Measurements from ENCODE around the gene WDR4. TPM values are rescaled to one million over a fixed set of nuclear protein-coding genes. Genes with fewer than 3 reads are reported as not detected.

Gene WDR4
- total and polyA plus RNA-seq, 9 of the 15 experiments (the other 6 are each of a cell fraction or from before 2014, with no cell fraction given): 5.4 to 95.4 (median 32.1) TPM

DNA sequence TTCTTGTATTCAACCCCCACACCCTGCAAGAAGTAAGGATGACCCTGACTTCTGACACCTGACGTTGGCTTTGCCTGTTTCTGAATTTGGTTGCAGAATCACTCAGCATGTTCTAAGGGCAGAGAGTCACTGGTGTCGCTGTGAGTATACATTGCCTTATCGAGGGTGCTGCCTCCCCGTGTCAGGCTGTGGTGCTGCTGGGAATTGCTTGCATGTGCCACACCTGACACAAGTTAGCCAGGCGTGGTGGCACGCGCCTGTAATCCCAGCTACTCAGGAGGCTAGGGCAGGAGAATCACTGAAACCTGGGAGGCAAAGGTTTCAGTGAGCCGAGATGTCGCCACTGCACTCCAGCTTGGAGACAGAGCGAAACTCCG, 45.9 kb downstream of the WDR4 start (continued):
- TF ChIP-seq, protein P1, sequence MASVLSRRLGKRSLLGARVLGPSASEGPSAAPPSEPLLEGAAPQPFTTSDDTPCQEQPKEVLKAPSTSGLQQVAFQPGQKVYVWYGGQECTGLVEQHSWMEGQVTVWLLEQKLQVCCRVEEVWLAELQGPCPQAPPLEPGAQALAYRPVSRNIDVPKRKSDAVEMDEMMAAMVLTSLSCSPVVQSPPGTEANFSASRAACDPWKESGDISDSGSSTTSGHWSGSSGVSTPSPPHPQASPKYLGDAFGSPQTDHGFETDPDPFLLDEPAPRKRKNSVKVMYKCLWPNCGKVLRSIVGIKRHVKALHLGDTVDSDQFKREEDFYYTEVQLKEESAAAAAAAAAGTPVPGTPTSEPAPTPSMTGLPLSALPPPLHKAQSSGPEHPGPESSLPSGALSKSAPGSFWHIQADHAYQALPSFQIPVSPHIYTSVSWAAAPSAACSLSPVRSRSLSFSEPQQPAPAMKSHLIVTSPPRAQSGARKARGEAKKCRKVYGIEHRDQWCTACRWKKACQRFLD (CRISPR knock-in tag; IDR thresholded peaks at IDR 0.05): no peak
- TF ChIP-seq ZNF280B (CRISPR knock-in tag; IDR thresholded peaks at IDR 0.05): no peak
- TF ChIP-seq ZFPM2 (CRISPR knock-in tag; IDR thresholded peaks at IDR 0.05): no peak
- no peak for TF ChIP-seq CBX2 (IDR thresholded peaks at IDR 0.05; ENCODE audit: insufficient read depth, low read length, poor library complexity, severe bottlenecking)
- no peak for TF ChIP-seq JUNB (CRISPR knock-in tag; conservative IDR thresholded peaks at IDR 0.05)
- TF ChIP-seq, protein P2, sequence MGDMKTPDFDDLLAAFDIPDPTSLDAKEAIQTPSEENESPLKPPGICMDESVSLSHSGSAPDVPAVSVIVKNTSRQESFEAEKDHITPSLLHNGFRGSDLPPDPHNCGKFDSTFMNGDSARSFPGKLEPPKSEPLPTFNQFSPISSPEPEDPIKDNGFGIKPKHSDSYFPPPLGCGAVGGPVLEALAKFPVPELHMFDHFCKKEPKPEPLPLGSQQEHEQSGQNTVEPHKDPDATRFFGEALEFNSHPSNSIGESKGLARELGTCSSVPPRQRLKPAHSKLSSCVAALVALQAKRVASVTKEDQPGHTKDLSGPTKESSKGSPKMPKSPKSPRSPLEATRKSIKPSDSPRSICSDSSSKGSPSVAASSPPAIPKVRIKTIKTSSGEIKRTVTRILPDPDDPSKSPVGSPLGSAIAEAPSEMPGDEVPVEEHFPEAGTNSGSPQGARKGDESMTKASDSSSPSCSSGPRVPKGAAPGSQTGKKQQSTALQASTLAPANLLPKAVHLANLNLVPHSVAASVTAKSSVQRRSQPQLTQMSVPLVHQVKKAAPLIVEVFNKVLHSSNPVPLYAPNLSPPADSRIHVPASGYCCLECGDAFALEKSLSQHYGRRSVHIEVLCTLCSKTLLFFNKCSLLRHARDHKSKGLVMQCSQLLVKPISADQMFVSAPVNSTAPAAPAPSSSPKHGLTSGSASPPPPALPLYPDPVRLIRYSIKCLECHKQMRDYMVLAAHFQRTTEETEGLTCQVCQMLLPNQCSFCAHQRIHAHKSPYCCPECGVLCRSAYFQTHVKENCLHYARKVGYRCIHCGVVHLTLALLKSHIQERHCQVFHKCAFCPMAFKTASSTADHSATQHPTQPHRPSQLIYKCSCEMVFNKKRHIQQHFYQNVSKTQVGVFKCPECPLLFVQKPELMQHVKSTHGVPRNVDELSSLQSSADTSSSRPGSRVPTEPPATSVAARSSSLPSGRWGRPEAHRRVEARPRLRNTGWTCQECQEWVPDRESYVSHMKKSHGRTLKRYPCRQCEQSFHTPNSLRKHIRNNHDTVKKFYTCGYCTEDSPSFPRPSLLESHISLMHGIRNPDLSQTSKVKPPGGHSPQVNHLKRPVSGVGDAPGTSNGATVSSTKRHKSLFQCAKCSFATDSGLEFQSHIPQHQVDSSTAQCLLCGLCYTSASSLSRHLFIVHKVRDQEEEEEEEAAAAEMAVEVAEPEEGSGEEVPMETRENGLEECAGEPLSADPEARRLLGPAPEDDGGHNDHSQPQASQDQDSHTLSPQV (IDR thresholded peaks at IDR 0.05): no peak
- TF ChIP-seq GTF2F1 (IDR thresholded peaks at IDR 0.05; ENCODE audit: low read depth, low read length): peak; percentile 40; the same call in 1 of the 2 replicates
- no peak for TF ChIP-seq ZNF165 (CRISPR knock-in tag; IDR thresholded peaks at IDR 0.05; ENCODE audit: borderline replicate concordance)
- no peak for TF ChIP-seq ZNF785 (CRISPR knock-in tag; IDR thresholded peaks at IDR 0.05)
- no peak for TF ChIP-seq ZNF311 (CRISPR knock-in tag; IDR thresholded peaks at IDR 0.05)
- TF ChIP-seq GATAD2B (IDR thresholded peaks at IDR 0.05; ENCODE audit: borderline replicate concordance): no peak
- no peak for TF ChIP-seq HBP1 (CRISPR knock-in tag; IDR thresholded peaks at IDR 0.05)
- TF ChIP-seq ZC3H11A (IDR thresholded peaks at IDR 0.05; ENCODE audit: low read depth, low read length): no peak
- TF ChIP-seq THRB (CRISPR knock-in tag; conservative IDR thresholded peaks at IDR 0.05): no peak
- peak; percentile 63; the same call in 1 of the 2 replicates for TF ChIP-seq MAX (CRISPR knock-in tag; IDR thresholded peaks at IDR 0.05)
- no peak for TF ChIP-seq MAFF (IDR thresholded peaks at IDR 0.05; ENCODE audit: low read length)
- no peak for TF ChIP-seq ZC3H4 (CRISPR knock-in tag; IDR thresholded peaks at IDR 0.05; ENCODE audit: borderline replicate concordance)
- TF ChIP-seq ZNF217 (CRISPR knock-in tag; IDR thresholded peaks at IDR 0.05): no peak
